Measurements from ENCODE around the gene ADAMTSL4.

Gene ADAMTSL4

DNA sequence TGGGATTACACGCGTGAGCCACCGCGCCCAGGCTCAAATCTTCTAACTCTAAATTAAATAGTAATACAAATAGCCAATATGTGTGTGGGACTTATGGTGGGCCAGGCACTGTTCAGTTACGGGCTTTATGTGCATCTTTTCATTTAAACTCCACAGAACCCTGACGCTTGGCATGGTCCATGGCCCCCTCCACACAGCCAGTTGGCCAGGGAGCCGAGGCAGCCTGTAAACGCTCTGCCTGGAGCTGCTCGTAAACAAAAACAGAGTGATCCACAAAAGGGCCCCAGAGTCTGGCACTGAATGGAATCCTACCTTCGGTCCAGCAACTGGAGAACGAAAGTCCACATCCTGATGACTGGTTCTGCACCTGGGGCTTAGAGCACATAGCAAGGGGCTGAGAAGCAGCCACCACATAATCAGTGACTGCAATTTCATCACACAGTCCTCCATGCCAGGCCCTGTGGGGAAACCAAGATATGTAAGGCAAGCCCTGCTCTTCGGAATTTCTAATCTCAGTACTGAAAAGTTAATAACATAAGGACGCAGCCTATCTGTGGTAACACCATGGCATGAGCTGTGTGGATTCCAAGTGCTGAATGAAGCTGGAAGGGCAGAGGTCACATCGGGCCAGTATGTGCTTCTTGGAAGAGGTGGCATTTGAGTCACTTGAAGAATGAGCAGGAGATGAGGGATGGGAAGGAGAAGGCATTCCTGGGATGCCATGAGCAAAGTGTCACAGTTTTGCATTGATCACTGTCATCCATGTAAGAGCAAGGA is 13.5 kb upstream of the ADAMTSL4 start:
- DNase-seq, result peak; percentile 75

DNA sequence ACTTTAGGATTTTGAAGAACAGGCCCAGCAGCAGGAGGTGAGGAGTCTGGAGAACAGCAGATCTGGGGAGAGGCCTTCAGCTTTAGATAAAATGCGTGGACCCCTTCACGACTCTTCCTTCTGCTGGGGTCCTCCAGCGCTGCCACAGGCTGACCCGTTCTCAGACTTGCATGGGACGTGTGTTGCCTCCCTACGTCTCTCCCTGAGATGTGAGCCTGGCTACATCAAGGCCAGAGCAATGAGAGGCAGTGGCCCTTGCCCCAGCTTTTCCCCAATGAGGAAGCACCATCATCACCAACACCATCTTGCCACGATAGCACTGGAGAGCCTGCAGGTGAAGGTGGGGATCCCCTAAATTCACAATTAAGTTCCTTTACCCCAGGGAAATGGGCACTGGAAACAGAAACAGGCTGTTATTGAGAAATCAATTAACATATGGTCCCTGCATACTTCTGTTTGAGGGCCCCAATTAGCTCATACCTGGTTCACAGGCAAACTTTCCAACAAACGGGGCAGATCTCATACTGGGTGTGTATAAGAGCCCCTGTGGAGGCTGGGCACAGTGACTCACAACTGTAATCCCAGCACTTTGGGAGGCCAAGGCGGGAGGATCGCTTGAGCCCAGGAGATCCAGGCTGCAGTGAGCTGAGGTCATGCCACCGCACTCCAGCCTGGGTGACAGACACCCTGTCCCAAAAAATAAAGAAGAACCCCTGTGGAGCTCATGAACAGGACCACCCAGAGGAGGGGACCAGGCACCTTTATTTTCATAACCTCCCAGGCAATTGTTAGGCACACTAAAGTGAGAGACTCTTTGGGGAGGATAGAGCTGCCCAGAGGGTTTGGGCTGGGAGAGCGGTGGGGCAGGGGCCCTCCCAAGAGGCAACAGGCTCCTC is 12.1 kb upstream of the ADAMTSL4 start:
- peak; percentile 46 for DNase-seq

DNA sequence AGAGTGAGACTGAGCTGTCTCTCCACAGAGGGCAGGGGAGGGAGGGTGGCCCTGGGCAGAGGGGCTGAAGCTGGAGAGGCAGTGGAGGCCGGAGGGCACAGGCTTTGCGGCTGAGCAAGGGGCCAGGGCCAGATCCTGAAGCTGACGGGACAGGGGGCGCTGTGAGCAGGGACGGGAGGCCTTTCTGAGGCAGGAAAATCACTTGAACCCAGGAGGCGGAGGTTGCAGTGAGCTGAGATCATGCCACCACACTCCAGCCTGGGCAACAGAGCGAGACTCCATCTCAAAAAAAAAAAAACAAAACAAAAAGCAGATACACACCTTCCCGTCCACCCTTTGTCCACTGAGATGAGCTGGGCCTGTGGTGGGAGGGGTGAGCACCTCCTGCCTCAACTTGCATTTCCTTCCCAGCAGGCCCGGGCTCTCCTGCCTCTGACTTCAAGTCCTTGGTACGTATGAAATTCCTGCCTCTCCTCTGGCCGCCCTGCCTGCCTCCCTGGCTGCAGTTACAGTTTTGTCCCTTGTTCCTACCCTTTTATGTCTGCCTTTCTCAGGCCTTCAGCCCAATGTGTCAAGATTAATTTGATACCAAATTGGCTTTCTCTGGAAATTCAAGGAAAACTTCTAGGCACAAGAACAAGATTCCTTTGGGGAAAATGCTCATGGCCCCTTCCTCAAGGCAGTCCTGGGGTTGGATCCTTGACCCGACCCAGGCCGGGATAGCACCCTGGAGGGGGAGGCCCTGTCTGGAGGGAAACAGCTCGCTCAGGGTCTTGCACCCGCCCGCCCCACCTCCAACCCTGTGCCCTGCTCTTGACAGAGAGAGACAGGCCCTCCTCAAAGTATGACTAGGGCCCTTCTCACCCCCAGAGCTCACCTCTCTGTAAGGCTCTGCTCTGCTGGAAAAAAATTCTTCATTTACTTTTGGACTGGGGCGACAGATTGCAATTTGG is 11.2 kb upstream of the ADAMTSL4 start:
- peak; percentile 93 for DNase-seq

DNA sequence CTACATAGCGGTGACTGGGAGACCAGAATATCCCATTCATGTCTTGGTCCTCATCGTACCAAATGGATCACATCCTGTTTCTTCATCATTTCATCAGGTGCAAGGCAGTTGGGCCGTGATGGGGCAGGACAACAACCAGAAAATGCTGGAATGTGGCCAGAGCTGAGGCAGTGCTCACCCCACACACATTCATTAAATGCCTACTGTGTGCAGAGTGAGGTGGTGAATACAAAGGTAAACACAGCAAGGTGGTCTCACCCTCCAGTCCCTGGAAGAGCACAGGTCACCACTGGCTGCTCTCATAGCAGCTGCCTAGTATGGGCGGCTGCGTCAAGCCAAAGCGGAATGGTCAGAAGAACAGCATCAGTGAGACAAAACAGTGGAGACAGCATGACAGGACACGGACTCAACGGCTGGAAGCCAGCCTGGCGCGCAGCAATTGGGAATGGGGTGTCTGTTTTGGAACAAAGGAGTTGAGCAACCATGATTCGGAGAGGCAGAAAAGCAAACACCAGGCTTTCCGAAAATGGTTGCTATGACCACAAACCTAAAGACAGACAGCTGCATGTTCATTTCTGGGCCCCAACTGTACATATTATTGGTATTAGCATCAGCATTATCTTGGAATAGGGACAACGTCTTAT is 5.6 kb upstream of the ADAMTSL4 start:
- no peak for DNase-seq

DNA sequence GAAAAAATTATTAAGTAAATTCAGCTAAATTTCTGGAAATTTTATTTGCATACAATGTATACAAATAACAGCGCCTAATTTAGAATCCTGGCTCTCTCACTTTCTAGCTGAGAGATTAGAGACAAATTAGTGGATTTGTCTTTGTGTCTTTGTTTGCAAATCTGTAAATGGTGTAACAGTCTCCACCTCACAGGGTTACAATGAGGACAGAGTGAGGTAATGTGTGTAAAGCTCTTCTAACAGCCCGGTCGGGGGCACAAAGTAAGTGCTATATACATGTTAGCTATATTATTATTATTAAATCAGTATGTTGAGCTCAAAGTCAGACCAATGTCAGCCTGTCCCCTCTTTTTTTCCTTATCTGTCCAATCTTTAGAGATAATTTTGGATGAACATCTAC is 5.0 kb upstream of the ADAMTSL4 start:
- DNase-seq, result no peak

DNA sequence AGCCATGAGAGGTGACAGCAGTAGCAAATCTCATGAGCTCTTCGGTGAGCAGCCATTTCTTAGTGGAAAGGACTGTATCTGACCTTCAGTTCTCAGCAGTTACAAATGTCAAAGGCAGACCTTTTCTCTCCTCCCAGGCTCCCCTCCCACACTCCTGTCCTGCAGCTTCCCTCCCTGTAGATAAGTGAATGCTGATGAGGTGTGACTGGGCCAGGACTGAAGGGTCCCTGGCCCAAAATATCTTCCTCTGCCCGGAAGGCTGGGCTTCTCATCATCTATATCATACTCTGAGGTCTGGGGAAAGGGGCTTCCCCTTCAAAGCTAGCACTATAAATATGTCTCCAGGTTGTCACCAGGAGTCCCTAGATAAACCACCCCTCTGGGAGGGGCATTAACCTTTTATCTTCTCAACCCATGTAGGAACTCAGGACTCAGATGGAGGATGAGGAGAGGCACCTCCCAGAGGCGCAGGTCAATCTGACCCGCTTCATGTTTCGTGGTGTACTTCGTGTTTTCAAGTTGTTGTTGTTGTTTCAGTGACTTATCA is 3.6 kb upstream of the ADAMTSL4 start:
- DNase-seq, result no peak

DNA sequence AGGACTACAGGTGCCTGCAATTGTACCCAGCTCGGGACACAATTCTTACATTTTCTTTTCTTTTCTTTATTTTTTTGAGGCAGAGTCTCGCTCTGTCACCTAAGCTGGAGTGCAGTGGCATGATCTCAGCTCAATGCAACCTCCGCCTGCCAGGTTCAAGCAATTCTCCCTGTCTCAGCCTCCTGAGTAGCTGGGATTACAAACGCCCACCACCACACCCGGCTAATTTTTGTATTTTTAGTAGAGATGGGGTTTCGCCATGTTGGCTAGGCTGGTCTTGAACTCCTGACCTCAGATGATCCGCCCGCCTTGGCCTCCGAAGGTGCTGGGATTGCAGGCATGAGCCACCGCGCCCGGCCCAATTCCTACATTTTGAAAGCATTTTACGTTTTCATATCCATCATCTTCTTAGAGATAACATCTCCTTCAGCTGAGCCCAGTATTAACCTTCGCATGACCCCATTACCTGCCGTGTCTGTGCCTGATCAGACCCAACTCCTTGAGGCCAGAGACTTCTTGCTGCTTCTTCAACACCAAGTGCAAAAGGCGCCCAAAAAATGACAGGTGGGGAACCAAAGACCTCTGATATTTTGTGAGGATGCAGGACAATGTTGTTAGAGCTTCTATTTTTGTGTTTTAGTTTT is 2.8 kb upstream of the ADAMTSL4 start:
- no peak for DNase-seq

DNA sequence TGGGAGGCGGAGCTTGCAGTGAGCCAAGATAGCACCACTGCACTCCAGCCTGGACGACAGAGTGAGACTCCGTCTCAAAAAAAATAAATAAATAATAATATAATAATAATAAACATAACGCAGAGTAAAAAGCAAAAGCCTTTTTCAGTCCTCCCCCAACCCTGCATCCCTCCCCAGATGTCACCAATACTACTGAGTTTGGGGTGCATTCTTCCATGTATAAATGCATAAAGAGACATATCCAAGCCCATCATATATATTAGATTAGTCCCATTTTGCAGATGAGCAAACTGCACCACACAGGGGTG is 930 bp upstream of the ADAMTSL4 start:
- DNase-seq, result no peak

DNA sequence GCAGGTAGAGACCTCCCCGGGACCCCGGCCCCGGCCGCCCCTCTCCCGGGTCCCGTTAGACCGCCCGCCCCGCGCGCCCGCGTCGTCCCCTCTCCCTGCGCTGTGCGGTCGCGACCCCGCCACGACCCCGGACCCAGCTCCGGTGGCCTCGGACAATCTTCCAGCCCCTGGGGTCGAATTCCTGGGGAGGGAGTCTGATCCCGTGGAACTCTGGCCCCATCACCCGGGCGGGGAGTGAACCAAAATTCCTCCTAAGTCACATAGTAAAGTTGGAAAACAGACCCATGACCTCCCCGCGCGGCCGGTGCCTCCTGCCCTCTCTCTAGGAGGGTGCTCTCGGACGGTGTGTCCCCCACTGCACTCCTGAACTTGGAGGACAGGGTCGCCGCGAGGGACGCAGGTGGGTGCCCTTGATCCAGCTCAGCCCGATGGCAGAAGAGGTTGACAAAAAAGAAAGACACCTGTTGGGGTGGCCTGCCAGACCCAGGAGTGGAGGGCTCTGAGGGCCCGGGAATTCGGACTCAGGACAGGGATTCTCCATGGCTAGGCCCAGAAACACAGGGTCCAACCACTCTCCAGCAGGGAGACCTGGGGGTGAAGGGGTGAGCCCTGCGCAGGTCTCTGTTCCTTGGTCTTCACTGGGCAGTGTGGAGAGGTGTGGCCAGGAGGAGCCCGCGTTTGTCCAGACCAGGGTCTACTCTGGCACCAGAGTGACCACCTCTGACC is 451 bp downstream of the ADAMTSL4 start:
- DNase-seq, result no peak

DNA sequence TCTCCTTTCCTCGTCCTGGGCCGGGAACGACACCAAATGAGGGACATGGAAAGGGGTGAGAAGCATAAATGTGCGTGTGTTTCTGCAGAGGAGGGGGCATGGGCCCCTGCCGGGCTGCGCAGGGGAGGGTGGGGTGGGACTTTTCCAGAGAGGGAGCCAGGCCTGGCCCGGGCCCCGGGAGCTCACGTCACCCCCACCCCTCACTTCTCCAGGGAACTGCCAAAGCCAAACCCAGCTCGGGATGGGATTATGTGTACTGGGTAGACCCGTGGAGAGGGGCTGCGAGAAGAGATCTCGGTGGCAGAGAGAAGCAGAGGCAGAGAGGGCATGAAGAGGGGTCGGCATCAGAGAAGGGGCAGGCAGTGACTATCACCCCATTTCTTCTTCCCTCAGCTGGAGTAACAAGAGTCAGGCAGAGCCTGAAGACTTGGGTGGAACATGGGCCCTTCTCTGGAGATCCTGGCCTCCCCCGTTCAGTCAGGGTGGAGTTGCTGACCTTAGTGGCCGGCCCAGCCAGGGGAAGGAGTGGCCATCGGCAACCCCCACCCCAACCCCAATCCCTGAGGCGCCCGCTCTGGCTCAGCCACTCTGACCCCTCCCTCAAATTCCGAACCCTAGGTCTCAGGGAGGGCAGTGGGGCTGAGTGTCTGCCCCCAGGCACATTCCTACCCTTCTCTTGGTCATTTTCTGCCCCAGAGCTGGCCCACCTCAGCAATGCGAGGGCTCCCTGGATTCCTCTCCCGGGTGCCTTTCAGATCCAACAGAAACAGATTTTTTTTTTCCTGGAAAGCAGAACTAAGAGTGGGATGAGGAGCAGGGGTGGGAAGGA is 1.2 kb downstream of the ADAMTSL4 start:
- DNase-seq, result no peak

DNA sequence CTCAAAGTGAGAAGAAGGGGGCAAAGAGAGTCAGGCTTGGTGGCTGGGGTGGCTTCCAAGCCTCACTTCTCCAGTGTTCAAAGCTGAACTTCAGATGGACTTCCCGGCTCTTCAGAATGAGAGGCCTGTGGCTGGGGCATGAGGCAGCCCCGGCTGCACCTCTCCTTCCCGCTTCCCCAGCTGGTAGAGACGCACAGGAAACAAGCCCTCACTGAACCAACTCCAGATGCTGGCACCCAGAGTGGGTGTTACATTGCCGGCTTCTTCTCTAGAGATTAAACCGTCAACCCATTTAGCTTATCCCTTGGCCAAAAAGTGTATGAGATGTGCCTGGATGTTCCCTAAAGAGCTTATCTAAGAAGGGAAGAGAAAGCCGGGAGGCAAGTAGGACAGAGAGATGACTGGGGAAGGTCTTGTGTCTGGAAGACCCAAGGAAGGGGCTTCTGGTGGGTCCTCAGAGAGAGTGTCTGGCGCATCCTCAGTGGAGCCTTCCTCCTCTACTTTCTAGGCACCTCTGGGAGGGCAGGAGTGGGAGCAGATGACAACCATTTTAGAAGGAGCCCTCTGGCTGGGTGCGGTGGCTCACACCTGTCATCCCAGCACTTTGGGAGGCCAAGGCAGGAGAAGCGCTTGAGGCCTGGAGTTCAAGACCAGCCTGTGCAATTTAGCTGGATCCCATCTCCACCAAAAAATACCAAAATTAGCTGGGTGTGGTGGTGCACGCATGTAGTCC is 2.0 kb downstream of the ADAMTSL4 start:
- no peak for DNase-seq

DNA sequence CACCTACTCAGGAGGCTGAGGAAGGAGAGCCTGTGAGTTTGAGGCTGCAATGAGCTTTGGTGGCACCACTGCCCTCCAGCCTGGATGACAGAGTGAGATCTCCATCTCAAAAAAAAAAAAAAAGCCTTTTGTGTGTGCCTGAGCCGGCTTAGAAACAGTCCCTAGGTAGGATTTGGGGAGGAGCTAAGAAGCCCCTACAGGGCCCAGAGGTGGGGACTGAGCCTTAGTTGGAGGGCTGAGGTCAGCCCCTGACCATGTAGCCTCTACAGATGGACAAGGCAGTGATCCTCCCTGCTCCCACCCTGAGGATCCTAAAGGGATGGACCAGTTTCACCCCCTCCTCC is 2.5 kb downstream of the ADAMTSL4 start:
- no peak for DNase-seq

DNA sequence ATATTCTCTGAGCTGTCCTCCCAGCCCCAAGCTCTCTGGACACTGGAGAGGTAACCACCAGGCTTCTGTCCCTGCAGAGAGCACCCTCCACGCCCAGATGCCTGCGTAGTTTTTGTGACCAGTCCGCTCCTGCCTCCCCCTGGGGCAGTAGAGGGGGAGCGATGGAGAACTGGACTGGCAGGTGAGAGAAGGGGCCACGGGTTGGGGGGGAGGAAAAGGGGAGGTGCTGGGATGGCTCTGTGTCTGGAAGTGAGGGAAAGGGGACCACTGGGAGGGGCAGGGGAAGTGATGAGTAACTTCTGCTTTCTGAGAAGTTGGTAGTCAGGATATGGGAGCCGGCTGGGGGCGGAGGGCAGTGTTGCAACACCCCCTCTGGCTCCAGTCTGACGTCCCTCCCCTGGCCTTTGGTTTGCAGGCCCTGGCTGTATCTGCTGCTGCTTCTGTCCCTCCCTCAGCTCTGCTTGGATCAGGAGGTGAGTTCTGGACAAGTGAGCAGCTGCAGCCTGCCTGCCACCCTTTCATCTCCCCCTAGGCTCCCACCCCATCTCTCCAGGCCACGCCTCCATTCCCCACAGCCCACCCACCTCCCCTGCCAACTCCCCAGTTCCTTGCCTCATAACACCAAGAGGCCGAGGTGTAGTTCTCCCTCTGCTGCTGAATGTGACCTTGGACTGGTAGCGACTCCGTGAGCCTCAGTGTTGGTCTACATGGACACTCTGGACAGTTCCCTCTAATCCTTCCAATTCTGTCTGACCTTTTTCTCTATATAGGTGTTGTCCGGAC is 3.1 kb downstream of the ADAMTSL4 start:
- peak; percentile 80 for DNase-seq

DNA sequence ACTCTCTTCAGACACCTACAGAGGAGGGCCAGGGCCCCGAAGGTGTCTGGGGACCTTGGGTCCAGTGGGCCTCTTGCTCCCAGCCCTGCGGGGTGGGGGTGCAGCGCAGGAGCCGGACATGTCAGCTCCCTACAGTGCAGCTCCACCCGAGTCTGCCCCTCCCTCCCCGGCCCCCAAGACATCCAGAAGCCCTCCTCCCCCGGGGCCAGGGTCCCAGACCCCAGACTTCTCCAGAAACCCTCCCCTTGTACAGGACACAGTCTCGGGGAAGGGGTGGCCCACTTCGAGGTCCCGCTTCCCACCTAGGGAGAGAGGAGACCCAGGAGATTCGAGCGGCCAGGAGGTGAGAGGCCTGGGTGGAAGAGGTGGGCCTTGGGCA is 3.7 kb downstream of the ADAMTSL4 start:
- no peak for DNase-seq

DNA sequence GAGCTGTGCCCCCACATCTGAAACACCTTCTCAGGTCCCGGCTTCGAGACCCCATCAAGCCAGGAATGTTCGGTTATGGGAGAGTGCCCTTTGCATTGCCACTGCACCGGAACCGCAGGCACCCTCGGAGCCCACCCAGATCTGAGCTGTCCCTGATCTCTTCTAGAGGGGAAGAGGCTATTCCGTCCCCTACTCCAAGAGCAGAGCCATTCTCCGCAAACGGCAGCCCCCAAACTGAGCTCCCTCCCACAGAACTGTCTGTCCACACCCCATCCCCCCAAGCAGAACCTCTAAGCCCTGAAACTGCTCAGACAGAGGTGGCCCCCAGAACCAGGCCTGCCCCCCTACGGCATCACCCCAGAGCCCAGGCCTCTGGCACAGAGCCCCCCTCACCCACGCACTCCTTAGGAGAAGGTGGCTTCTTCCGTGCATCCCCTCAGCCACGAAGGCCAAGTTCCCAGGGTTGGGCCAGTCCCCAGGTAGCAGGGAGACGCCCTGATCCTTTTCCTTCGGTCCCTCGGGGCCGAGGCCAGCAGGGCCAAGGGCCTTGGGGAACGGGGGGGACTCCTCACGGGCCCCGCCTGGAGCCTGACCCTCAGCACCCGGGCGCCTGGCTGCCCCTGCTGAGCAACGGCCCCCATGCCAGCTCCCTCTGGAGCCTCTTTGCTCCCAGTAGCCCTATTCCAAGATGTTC is 4.3 kb downstream of the ADAMTSL4 start:
- no peak for DNase-seq

DNA sequence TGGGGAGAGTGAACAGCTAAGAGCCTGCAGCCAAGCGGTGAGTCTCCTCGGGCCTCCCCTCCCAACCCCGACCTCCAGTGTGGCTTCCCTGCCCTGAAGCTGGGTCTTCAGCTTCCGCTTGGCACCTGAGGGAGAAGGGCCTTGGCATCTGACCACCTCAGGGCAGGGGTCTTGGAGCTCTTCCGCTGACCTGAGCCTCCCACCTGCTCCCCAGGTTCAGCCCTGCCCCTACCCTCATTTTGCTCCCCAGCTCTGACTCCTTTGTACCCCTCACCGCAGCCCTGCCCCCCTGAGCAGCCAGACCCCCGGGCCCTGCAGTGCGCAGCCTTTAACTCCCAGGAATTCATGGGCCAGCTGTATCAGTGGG is 4.9 kb downstream of the ADAMTSL4 start:
- no peak for DNase-seq

DNA sequence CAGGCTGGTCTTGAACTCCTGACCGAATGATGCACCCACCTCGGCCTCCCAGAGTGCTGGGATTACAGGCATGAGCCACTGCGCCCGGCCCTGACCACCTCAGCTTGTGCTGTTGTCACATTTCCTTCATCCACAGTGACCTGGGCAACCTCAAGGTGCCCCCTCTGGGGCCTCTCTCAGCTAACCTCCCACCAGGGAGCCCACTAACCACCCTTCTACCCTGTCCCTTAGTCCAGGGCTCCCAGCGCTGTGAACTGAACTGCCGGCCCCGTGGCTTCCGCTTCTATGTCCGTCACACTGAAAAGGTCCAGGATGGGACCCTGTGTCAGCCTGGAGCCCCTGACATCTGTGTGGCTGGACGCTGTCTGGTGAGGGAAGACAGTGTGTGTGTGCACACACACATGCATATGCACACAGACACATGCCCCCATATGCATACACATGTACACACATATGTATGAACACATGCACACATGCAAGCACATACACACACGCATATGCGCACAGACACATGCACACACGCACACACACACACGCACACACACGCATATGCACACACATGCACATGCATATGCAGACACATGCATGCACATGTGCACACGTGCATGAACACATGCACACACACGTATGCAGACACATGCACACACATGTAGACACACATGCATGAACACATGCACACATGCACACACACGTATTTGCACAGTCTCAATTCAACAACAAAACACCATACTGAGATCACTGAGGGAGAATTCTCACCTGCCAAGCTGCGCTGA is 6.2 kb downstream of the ADAMTSL4 start:
- DNase-seq, result no peak

Measured in fibroblast of skin of scalp (primary cell).